ENCODE results near the gene KCNJ1. TPM values are rescaled to one million over a fixed set of nuclear protein-coding genes. Genes with fewer than 3 reads are reported as not detected.
A peak's percentile ranks its signal among the peaks of the same experiment; 100 is the strongest.

The KCNJ1 gene
- polyA plus RNA-seq, 1 of the 3 experiments (the other 2 are of a cell fraction): not detected

DNA sequence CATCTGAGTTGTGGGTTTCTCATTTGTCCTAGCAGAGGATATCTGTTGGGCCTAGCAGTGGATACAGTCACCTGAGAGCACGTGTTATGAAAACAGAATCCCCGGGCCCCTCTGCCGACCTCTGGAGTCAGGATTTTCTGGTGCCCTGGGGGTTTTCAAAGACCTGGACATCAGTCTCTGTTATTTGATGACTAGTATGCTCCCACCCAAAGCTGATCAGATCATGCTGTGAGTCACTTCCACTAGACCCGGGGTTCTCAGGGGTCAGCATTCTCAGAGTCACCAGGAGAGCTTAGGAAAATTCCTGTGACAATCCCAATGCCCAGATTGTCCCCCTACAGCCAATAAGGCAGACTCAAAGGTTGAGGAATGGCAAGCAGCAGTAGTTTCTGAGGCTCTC, 38.7 kb downstream of the KCNJ1 start:
- Histone ChIP-seq H3K4me2 (peak overlapping the region; percentile 3; the same call in 1 of the 2 replicates), H3K9me3 (no peaks in the 10 kb centered on the region), H3K9me2 (no peaks in the 10 kb centered on the region), H3F3A (replicated peaks; ENCODE audit: insufficient read depth) (peaks cover 11% of the 10 kb centered on the region), H3K27me3 (ENCODE audit: insufficient read depth) (no peaks in the 10 kb centered on the region), H4K20me1 (ENCODE audit: insufficient read depth) (no peaks in the 10 kb centered on the region), H3K4me1 (ENCODE audit: control insufficient read depth in 1 of 2, insufficient read depth in 2 of 2, low read depth in 1 of 2, low read length in 1 of 2) (peaks cover 0 to 6% of the 10 kb centered on the region in 2 experiments; a peak in 1 of 4 replicates), H3K9ac (no peak overlapping the region), H3K4me3 (ENCODE audit: low read depth in 2 of 2, low read length in 1 of 2) (no peak overlapping the region), H2AFZ (ENCODE audit: low read depth) (peak overlapping the region; percentile 43; the same call in 1 of the 2 replicates), H3K27ac (ENCODE audit: low read depth in 2 of 2, low read length in 1 of 2) (peak overlapping the region in 1 of 2 experiments; percentile 41; a peak in 2 of 4 replicates), H3K36me3 (replicated peaks in 1 of 2; ENCODE audit: control insufficient read depth in 1 of 2, insufficient read depth in 2 of 2, low read length in 1 of 2) (no peaks in the 10 kb centered on the region), H3K79me2 (ENCODE audit: insufficient read depth) (no peaks in the 10 kb centered on the region)
- whole genome bisulfite sequencing (ENCODE audit: low lambda C conversion rate): 64% methylated on average over 3 of the region's 4 CpGs
- DNase-seq: no peak
- CTCF ChIA-PET: interaction anchor here (0.6 to 8.6 kb wide), 9 partner anchors 20 to 670 kb away, joined by 3 to 123 read pairs (median 4); no protein-coding TSS in a partner anchor
- peak; percentile 20; the same call in 1 of the 2 replicates for TF ChIP-seq FOSL2 (IDR thresholded peaks at IDR 0.05; ENCODE audit: borderline replicate concordance, low read depth)
- TF ChIP-seq, protein P1, sequence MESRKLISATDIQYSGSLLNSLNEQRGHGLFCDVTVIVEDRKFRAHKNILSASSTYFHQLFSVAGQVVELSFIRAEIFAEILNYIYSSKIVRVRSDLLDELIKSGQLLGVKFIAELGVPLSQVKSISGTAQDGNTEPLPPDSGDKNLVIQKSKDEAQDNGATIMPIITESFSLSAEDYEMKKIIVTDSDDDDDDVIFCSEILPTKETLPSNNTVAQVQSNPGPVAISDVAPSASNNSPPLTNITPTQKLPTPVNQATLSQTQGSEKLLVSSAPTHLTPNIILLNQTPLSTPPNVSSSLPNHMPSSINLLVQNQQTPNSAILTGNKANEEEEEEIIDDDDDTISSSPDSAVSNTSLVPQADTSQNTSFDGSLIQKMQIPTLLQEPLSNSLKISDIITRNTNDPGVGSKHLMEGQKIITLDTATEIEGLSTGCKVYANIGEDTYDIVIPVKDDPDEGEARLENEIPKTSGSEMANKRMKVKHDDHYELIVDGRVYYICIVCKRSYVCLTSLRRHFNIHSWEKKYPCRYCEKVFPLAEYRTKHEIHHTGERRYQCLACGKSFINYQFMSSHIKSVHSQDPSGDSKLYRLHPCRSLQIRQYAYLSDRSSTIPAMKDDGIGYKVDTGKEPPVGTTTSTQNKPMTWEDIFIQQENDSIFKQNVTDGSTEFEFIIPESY (IDR thresholded peaks at IDR 0.05; ENCODE audit: borderline replicate concordance, low read depth): no peak
- TF ChIP-seq ELF1 (IDR thresholded peaks at IDR 0.05): no peak
- POLR2A ChIA-PET: no interaction called here

DNA sequence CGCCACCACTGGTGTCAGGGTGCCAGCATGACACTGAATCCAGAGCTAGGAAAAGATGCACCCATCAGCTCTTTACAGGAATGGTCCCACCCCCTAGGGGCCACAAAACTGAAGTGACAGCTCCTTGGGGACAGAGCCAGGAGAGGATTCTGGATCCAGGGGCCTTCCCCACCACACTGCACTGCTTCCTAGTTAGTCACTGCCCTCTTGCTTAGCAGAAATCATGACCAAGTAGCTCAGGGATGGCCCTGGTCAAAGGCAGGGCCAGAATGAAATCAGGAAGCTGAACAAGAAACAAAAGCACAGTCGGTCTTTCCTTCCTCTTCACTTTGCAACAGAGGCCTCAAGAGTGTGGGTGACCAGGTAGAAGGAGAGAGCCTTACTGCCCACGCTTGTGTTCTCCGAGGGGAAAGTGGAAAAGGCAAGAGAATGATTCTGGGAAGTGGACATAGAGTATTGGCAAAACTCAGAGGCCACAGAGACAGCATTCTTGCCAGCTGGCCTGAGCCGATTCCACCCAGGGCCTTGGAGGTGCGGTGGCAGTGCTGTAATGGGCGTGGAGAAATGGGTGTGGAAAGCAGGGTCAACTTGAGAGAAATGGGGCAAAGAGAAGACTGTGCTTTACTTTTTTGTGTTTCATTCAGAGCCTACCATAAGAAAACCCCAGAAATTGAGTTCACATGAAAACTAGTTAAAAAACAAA, 39.8 kb downstream of the KCNJ1 start:
- ChIA-PET POLR2A (no interaction called here), CTCF (interaction anchor here (0.6 to 8.6 kb wide), 10 partner anchors 19 to 795 kb away, joined by 3 to 123 read pairs (median 4); no protein-coding TSS in a partner anchor)
- Histone ChIP-seq H3K4me1 (ENCODE audit: control insufficient read depth in 1 of 2, insufficient read depth in 2 of 2, low read depth in 1 of 2, low read length in 1 of 2) (peaks cover 0 to 6% of the 10 kb centered on the region in 2 experiments; a peak in 1 of 4 replicates), H3K79me2 (ENCODE audit: insufficient read depth) (no peaks in the 10 kb centered on the region), H2AFZ (ENCODE audit: low read depth) (no peak overlapping the region), H3K9me3 (no peaks in the 10 kb centered on the region), H3K9ac (no peak overlapping the region), H4K20me1 (ENCODE audit: insufficient read depth) (no peaks in the 10 kb centered on the region), H3K4me2 (no peak overlapping the region), H3K4me3 (ENCODE audit: low read depth in 2 of 2, low read length in 1 of 2) (no peak overlapping the region), H3K27ac (ENCODE audit: low read depth in 2 of 2, low read length in 1 of 2) (no peak overlapping the region; a peak in 1 of 4 replicates), H3K36me3 (replicated peaks in 1 of 2; ENCODE audit: control insufficient read depth in 1 of 2, insufficient read depth in 2 of 2, low read length in 1 of 2) (no peaks in the 10 kb centered on the region), H3F3A (replicated peaks; ENCODE audit: insufficient read depth) (peaks cover 11% of the 10 kb centered on the region), H3K9me2 (no peaks in the 10 kb centered on the region), H3K27me3 (ENCODE audit: insufficient read depth) (no peaks in the 10 kb centered on the region)
- TF ChIP-seq, protein P2, sequence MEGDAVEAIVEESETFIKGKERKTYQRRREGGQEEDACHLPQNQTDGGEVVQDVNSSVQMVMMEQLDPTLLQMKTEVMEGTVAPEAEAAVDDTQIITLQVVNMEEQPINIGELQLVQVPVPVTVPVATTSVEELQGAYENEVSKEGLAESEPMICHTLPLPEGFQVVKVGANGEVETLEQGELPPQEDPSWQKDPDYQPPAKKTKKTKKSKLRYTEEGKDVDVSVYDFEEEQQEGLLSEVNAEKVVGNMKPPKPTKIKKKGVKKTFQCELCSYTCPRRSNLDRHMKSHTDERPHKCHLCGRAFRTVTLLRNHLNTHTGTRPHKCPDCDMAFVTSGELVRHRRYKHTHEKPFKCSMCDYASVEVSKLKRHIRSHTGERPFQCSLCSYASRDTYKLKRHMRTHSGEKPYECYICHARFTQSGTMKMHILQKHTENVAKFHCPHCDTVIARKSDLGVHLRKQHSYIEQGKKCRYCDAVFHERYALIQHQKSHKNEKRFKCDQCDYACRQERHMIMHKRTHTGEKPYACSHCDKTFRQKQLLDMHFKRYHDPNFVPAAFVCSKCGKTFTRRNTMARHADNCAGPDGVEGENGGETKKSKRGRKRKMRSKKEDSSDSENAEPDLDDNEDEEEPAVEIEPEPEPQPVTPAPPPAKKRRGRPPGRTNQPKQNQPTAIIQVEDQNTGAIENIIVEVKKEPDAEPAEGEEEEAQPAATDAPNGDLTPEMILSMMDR (IDR thresholded peaks at IDR 0.05): no peak
- TF ChIP-seq, protein P3, sequence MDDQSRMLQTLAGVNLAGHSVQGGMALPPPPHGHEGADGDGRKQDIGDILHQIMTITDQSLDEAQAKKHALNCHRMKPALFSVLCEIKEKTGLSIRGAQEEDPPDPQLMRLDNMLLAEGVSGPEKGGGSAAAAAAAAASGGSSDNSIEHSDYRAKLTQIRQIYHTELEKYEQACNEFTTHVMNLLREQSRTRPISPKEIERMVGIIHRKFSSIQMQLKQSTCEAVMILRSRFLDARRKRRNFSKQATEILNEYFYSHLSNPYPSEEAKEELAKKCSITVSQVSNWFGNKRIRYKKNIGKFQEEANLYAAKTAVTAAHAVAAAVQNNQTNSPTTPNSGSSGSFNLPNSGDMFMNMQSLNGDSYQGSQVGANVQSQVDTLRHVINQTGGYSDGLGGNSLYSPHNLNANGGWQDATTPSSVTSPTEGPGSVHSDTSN (IDR thresholded peaks at IDR 0.05): no peak
- TF ChIP-seq, protein P4, sequence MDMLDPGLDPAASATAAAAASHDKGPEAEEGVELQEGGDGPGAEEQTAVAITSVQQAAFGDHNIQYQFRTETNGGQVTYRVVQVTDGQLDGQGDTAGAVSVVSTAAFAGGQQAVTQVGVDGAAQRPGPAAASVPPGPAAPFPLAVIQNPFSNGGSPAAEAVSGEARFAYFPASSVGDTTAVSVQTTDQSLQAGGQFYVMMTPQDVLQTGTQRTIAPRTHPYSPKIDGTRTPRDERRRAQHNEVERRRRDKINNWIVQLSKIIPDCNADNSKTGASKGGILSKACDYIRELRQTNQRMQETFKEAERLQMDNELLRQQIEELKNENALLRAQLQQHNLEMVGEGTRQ (IDR thresholded peaks at IDR 0.05; ENCODE audit: borderline replicate concordance, low read depth, low read length): no peak
- no peak for TF ChIP-seq GATA2 (CRISPR knock-in tag; IDR thresholded peaks at IDR 0.05)
- TF ChIP-seq, protein P1 (IDR thresholded peaks at IDR 0.05; ENCODE audit: borderline replicate concordance, low read depth): no peak
- TF ChIP-seq NFIC (IDR thresholded peaks at IDR 0.05; ENCODE audit: borderline replicate concordance): no peak
- no peak for TF ChIP-seq FOXJ3 (CRISPR knock-in tag; IDR thresholded peaks at IDR 0.05)
- TF ChIP-seq, protein P5, sequence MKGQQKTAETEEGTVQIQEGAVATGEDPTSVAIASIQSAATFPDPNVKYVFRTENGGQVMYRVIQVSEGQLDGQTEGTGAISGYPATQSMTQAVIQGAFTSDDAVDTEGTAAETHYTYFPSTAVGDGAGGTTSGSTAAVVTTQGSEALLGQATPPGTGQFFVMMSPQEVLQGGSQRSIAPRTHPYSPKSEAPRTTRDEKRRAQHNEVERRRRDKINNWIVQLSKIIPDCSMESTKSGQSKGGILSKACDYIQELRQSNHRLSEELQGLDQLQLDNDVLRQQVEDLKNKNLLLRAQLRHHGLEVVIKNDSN (IDR thresholded peaks at IDR 0.05; ENCODE audit: borderline replicate concordance, low read depth): no peak
- TF ChIP-seq, protein P6, sequence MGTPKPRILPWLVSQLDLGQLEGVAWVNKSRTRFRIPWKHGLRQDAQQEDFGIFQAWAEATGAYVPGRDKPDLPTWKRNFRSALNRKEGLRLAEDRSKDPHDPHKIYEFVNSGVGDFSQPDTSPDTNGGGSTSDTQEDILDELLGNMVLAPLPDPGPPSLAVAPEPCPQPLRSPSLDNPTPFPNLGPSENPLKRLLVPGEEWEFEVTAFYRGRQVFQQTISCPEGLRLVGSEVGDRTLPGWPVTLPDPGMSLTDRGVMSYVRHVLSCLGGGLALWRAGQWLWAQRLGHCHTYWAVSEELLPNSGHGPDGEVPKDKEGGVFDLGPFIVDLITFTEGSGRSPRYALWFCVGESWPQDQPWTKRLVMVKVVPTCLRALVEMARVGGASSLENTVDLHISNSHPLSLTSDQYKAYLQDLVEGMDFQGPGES (IDR thresholded peaks at IDR 0.05; ENCODE audit: low read depth, low read length): no peak
- TF ChIP-seq TAF1 (IDR thresholded peaks at IDR 0.05; ENCODE audit: borderline replicate concordance, low read depth, low read length): no peak
- DNase-seq: no peak
- WGBS (ENCODE audit: low lambda C conversion rate): 93% methylated on average over 7 of the region's 7 CpGs
